Activated naive CD8-positive, alpha-beta T cell treated with anti-CD3 and anti-CD28 coated beads, Interleukin-2, amount 50 U/mL, for 16 hours (primary cell): ENCODE data around the gene TP53I11.

Experiments used
- DNase-seq: peaks from one replicate; pipeline ENCODE4 v3.0.0-alpha.2; 2020; ENCODE audit warnings: low read depth, low spot score

Gene TP53I11

GRCh38 chr11:44957040-44957515, 6.4 kb upstream of the TP53I11 start:
- no peak for DNase-seq

- no peak for DNase-seq
Observed at GRCh38 chr11:44955015-44955738, 4.5 kb upstream of the TP53I11 start.

- no peak for DNase-seq
Observed at GRCh38 chr11:44954051-44954906, 3.6 kb upstream of the TP53I11 start.

- no peak for DNase-seq
Observed at GRCh38 chr11:44952500-44953260, 2.0 kb upstream of the TP53I11 start.

DNA sequence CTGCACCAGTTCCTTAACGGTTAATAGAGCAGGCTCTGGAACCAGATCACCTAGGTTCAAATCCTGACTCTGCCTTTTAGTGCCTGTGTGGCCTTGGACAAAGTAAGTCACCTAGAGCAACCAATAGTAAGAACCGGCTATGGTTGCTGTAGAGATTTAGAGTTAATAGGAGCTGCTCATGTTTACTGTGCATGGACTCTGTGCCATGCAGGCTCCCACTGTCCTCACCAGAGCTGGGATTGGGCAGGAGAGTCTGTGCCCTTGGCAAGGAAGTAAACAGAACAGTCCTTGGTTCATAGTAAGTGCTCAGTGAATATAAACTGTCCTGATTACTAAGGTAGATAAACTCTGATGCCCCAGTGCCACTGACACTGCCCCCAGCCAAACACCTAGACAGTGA, 1.4 kb upstream of the TP53I11 start:
- no peak for DNase-seq

DNA sequence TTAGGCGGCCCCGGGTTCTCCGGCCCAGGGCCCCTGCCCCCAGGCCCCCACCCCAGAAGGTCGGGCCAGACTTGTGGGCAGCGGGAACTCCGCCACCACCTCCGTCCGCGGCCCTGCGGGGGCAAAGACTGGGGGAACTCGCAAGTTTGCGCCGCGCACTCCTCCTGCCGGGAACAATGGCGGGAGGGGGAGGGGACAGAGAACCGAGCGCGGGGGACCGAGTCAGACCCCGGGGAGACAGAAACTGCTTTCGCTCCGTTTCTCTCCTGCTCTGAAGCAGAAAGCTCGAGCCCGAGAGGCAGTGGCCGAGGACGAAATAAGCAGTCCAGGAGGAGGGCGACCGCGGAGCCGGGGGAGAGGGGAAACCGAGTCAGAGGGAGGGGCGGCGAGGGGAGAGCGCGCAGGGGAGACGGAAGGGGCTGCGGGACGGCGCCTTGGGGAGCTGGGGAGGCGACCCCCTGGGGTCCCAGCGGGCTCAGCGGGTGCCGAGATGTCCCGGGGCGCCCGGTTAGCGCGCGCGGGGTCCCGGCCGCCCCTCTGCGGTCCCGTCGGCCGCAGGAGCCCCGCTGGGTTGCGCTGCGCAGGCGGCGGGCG, 555 bp downstream of the TP53I11 start:
- no peak for DNase-seq

- no peak for DNase-seq
Observed at GRCh38 chr11:44949160-44950030, 1.3 kb downstream of the TP53I11 start.

GRCh38 chr11:44948155-44948554, 2.5 kb downstream of the TP53I11 start:
- no peak for DNase-seq

DNA sequence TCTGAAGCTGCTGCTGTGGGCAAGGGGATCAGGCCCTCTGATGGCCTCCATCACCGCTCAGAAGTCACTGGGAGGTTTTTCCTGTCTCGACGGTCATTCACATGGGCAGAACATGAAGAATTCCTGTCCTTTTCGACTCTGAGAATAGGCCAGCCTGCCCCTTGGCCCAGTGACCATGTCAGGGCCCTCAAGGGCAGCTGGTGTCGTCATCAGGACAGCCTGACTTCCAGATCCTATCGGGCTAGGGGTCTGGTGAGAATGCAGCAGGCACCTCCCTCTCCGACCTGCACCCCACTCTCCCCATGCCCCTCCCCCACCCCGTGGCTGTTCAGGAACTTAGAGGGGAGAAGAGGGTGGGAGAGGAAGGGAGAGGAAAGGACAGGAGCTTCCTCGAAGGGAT, 3.6 kb downstream of the TP53I11 start:
- DNase-seq, result no peak

GRCh38 chr11:44946263-44946662, 4.4 kb downstream of the TP53I11 start:
- no peak for DNase-seq

DNA sequence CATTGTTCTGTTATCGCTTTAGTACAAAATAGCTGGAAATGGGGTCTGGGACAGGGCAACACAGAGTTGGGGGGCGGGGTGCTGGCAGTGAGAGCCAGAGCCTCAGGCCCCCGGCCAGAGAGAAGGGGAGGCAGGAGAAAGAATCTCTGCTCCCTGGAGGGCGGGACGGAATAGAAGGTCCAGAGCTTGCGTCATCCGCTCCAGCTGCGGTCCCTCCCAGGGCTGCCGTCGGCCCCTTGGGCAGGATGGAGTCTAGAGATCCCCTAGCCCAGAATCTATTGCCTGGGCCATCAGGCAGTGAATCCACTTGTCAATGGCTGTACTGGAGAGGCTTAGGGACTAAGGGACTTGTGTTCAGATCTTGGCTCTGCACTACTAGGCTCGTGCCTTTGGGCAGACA, 5.0 kb downstream of the TP53I11 start:
- no peak for DNase-seq

- no peak for DNase-seq
Observed at GRCh38 chr11:44944853-44945235, 5.8 kb downstream of the TP53I11 start.

GRCh38 chr11:44944181-44944852, 6.4 kb downstream of the TP53I11 start:
- no peak for DNase-seq

DNA sequence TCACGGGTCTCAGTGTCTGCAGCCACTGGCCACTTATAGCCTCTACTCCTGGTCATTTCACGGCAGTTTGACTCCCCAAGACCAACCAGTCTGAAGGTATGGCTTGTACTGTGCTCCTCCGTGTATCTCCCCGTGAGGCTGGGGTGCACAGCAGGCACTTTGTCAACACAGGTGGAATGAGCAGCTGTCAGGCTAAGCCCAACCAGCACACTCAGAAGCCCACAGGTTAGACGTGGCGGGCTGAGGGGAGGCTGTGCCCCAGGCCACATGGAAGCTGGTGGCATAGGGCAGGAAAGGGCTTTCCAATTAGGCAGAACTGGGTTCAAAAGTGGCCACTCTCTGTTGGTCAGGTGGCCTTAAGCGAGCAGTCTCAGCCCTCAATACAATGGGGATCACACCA, 7.0 kb downstream of the TP53I11 start:
- DNase-seq, result no peak

- no peak for DNase-seq
Observed at GRCh38 chr11:44943118-44943517, 7.6 kb downstream of the TP53I11 start.

DNA sequence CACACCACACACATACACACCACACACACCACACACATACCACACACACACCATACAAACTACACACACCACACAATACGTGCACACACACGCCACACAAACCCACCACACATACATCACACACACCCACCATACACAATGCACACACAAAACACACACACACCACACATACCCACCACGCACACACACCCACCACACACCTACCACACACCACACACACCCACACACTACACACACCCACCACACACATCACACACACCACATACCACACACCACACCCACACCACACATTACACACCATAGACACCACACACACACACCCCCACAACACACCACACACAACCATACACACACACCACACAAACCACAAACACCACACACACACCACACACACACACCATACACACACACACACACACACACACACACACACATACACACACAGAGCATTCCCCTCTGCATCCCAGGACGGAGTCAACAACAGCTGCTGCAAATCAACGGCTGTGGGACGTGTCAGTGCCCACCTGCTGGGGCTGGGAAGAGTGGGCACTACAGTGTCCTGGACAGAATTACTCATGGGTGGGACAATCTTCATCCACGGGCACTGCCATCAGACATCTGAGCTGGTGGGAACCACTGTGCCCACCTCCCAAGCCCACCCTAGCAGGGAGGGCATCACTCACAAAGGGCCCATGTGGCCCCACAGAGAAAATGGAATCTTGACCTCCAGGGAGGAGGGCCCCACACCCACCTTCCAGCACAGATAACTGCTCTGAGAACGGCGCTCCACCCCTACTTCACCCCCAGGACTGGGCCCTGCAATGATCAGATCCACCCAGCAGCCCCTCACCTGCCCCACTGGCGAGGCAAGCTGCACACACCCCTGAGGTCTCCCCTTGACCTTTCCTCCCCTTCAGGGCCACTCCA, 8.4 kb downstream of the TP53I11 start:
- DNase-seq, result no peak

DNA sequence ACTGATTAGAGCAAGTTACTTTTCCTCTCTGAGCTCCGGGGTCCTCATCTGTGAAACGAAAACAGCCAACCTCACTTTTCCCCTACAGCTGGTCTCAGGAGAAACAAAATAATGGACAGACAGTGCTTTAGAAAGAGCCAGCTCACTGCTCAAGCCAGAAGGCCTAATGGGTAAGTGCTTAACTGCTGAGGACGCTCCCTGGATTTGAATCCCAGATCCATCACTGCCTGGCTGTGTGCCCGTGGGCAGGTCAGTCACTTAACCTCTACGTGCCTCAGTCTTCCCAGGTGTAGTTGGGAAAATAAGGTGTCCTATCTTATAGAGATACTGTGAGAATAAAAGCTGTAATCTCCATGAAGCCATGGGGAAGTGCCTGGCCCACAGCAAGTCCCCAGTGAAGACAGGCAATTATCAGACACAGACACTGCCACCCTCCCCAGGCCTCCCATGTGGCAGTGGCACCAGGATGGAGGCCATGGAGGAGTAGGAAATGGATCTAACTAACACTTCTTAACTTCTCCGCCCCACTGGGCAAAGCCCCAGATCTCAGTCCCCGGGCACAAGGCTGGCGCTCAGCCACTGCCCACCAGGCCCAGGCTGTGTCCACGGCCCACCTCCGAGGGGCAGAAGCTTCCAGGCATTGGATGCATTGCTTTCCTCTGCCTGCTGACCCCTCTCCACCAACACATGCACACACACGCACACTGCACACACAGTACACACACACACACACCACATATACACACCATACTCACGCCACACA, 9.2 kb downstream of the TP53I11 start:
- no peak for DNase-seq

DNA sequence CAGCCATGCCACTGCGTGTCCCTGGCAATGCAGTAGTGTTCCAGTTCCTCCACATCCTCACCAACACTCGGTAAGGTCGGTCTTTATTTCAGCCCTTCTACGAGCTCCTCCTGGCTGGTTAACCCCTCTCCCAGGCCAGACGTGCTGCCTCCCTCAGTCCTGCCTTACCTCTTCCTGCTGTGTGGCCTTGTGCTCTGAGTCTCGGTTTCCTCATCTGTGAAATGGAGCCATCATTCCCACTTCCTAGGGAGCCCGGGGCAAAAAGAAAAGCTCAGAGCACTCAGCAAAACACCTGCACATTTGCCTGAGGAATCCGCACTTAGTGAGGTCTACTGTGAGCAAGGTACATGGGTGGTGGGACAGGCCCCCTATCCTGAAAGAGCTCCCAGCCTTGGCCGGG, 9.8 kb downstream of the TP53I11 start:
- DNase-seq, result no peak
